Measurements from ENCODE around the gene ODR4. TPM values are rescaled to one million over a fixed set of nuclear protein-coding genes. Genes with fewer than 3 reads are reported as not detected.

Gene ODR4
- total RNA-seq, 1 donor from 2014 or later = 28.0 TPM

Other genes starting within 250 kb of the ODR4 start
- under 0.01 TPM for gene PRG4, start 79.6 kb upstream of the ODR4 start, total RNA-seq
- gene TPR, start 585 bp upstream of the ODR4 start, total RNA-seq = 68.1 TPM
- gene PDC, start 85.3 kb downstream of the ODR4 start, total RNA-seq = not detected

All from temporal lobe (tissue), 1 donor.